GM13976 (cell line): ENCODE results near the gene SLC25A21.
"Not testable (repeated sequence)": the region's sequence is repeated elsewhere in the genome, so short reads cannot be mapped to it uniquely, and the experiment has no call there.

Source experiments
- DNase-seq: peaks from one replicate; pipeline ENCODE4 v3.0.0; 2012; ENCODE audit warnings: low spot score
- in situ Hi-C: fragments of 300-500 bp; cut with MboI; formaldehyde crosslinking; loops from one replicate; pipeline ENCODE4 v1.12.0; 2022; ENCODE audit warnings: low sequenced_read_pairs, mixed read lengths, inconsistent platforms; ENCODE audit not compliant: unreplicated experiment
- TF ChIP-seq, protein P1 (sequence below): IDR thresholded peaks from 2 replicates; pipeline ENCODE4 v1.5.1; 2012; ENCODE audit warnings: borderline replicate concordance, mild to moderate bottlenecking; ENCODE audit not compliant: insufficient read depth; ENCODE audit errors: extremely low read depth, missing control alignments, control extremely low read depth

Gene SLC25A21

GRCh38 chr14:36713960-36714703 lies 458.3 kb downstream of the SLC25A21 start:
- TF ChIP-seq, protein P1, sequence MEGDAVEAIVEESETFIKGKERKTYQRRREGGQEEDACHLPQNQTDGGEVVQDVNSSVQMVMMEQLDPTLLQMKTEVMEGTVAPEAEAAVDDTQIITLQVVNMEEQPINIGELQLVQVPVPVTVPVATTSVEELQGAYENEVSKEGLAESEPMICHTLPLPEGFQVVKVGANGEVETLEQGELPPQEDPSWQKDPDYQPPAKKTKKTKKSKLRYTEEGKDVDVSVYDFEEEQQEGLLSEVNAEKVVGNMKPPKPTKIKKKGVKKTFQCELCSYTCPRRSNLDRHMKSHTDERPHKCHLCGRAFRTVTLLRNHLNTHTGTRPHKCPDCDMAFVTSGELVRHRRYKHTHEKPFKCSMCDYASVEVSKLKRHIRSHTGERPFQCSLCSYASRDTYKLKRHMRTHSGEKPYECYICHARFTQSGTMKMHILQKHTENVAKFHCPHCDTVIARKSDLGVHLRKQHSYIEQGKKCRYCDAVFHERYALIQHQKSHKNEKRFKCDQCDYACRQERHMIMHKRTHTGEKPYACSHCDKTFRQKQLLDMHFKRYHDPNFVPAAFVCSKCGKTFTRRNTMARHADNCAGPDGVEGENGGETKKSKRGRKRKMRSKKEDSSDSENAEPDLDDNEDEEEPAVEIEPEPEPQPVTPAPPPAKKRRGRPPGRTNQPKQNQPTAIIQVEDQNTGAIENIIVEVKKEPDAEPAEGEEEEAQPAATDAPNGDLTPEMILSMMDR: no peak
- in situ Hi-C loops: no loop called here
- no peak for DNase-seq

DNA sequence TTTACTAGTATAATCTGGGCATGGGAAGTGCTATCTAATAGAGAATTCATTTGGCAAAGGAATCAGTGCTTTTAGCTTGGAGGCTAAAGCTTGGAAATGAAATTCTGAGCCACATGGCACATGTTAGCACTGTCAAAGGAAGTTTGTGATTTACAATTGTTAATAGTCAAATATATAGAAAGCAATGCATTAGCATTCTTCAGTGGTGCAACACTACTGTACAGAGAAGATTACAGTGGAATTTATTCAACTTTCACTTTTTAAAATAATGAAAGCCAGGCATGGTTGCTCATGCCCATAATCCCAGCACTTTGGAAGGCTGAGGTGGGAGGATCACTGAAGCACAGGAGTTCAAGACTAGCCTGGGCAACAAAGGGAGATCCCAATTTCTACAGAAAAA lies 464.8 kb downstream of the SLC25A21 start:
- in situ Hi-C loops: no loop called here
- TF ChIP-seq, protein P1: no peak
- DNase-seq: no peak

DNA sequence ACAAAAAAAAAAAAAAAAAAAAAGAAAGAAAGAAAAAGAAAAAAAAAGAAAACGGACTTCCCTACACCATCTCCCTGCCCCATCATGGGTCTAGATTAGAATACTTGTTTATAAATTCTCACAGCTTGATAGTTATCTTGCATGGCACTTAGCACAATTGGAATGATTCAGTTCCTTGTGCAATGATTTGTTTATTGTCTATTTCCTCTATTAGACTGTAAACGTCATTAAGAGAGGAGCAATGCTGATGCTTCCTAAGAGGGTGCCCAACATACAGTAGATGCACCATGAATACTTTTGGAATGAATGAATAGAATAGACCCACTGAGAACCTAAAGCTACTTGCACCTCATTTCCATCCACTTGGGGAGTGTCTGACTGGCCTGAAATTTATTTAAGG lies 469.9 kb downstream of the SLC25A21 start:
- in situ Hi-C loops: no loop called here
- TF ChIP-seq, protein P1: no peak
- no peak for DNase-seq

GRCh38 chr14:36701132-36701531 lies 471.3 kb downstream of the SLC25A21 start:
- no peak for DNase-seq
- in situ Hi-C loops: no loop called here
- TF ChIP-seq, protein P1: no peak

GRCh38 chr14:36700651-36701050 lies 471.8 kb downstream of the SLC25A21 start:
- in situ Hi-C loops: no loop called here
- DNase-seq: no peak
- TF ChIP-seq, protein P1: no peak

- DNase-seq, in situ Hi-C loops: not testable (repeated sequence)
These were observed 473.0 kb downstream of the SLC25A21 start for GRCh38 chr14:36699420-36699819.

DNA sequence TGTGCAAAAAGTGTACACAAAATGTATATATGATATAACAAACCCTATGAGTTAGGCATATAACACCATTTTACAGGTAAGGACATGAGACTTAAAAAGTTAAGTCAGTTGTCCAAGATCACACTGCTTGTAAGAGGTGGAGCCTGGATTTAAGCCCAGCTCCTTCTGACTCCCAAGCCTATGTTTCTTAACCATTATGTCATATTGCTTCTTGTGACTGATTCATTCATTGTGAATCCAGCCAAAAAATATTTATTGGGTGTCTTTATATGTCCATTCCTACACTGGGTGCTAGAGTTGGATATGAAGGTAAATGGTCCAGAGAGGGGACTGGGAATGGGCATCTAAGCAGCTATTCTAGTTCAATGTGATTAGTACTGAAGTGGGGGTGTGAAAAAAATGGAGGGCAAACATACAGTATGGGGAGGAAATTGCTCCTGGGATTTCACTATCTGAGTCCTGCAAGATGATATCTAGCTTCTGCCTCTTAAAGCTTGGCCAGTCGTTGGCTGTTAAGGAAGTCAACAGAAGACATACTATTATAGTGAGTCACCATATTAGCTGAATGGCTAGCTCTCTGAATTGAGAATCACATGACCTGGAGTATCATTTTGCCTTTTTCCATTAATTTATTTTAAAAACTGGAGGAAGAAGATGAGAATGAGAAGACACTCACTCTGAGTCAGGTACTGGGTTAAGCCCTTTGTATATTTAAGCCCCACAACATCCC lies 481.9 kb downstream of the SLC25A21 start:
- no peak for DNase-seq
- TF ChIP-seq, protein P1: no peak
- in situ Hi-C loops: no loop called here
